Measurements from ENCODE around the gene CAMTA1. TPM values are rescaled to one million over a fixed set of nuclear protein-coding genes. Genes with fewer than 3 reads are reported as not detected.

CAMTA1 gene
- total RNA-seq, 1 donor from 2014 or later: 47.9 TPM

DNA sequence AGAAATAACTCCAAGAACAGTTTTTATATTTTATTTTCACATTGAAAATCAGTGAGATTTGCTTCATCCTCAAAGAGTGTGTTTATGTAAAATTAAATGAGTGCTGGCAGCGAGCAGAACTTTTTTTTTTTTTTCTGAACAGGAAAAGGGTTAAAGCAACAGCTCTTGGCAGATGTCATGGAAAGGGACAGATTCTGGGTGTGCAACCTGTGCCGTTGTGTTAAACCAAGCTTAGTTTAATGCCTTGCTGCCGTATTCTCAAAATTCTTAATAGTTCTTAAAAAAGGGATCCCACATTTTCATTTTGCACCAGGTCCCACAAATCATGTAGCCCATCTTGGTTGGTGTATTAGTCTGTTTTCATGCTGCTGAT, 758.5 kb downstream of the CAMTA1 start:
- no peak overlapping the region for H3K4me3 ChIP-seq
- no peak for ATAC-seq
- TF ChIP-seq CTCF (IDR thresholded peaks at IDR 0.05): no peak
- intact Hi-C loops (cut with DNase I): no loop called here
- no peaks in the 10 kb centered on the region for H3K9me3 ChIP-seq
- H3K4me1 ChIP-seq: no peaks in the 10 kb centered on the region
- no peak for DNase-seq
- no peaks in the 10 kb centered on the region for H3K36me3 ChIP-seq
- no peaks in the 10 kb centered on the region for H3K27me3 ChIP-seq (ENCODE audit: low read depth)
- no peak overlapping the region for H3K27ac ChIP-seq

GRCh38 chr1:7549277-7550161, 764.3 kb downstream of the CAMTA1 start:
- intact Hi-C loops (cut with DNase I): no loop called here
- Histone ChIP-seq H3K4me1 (peaks cover 36% of the 10 kb centered on the region), H3K36me3 (no peaks in the 10 kb centered on the region), H3K4me3 (no peak overlapping the region), H3K9me3 (no peaks in the 10 kb centered on the region), H3K27me3 (ENCODE audit: low read depth) (no peaks in the 10 kb centered on the region), H3K27ac (peak overlapping the region; percentile 46)
- ATAC-seq (peak; percentile 75 to 77), DNase-seq (peak; percentile 36)
- TF ChIP-seq CTCF (IDR thresholded peaks at IDR 0.05): no peak

DNA sequence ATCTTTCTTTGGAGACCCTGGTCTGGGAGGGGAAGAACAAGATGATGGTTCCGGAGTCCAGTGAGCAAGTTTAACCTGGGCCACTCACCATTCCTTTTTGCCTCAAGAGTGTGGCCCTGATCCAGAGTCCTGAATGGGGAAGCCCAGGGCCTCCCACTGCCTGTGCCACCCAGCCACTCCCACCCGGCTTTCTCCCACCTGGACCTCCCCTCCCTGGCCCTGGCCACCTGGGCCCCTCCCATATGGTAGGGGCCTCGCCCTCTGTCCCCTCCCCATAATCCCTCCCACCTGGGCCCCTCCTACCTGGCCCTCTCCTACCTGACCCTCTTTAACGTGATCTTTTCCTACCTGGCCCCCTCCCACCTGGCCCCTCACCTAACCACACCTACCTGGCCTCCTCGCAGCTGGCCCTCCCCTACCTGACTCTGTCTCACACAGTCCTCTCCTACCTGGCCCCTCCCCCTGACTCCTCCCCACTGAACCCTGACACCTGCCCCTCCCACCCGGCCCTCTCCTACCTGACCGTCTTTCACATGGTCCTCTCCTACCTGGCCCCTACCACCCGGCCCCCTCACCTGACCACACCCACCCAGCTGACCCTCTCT, 765.1 kb downstream of the CAMTA1 start:
- ATAC-seq: peak; percentile 29 to 50
- Histone ChIP-seq H3K27me3 (ENCODE audit: low read depth) (no peaks in the 10 kb centered on the region), H3K36me3 (no peaks in the 10 kb centered on the region), H3K4me1 (peaks cover 36% of the 10 kb centered on the region), H3K9me3 (no peaks in the 10 kb centered on the region), H3K27ac (no peak overlapping the region), H3K4me3 (no peak overlapping the region)
- DNase-seq: peak; percentile 26
- TF ChIP-seq CTCF (IDR thresholded peaks at IDR 0.05): no peak
- intact Hi-C loops (cut with DNase I): no loop called here

DNA sequence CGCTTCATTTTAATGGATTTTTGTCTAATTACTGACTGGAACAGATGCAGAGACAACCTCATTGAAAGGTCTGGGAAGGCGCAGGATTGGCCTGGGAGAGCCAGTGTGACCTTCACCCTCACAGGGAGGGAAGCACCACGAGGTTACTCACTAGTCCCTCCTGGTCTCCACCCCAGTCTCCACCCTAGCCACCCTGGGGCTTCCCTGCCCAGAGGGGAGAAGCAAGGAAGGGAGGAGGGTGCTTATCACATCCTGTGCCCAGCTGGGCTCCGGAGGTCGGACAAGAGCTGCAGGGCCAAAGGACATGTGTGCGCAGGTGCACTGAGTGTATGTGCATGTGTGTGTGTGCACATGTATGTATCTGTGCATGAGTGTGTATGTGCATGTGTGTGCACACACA, 765.7 kb downstream of the CAMTA1 start:
- H3K36me3 ChIP-seq: no peaks in the 10 kb centered on the region
- ATAC-seq (no peak), DNase-seq (peak; percentile 33)
- H3K4me3 ChIP-seq: no peak overlapping the region
- no peaks in the 10 kb centered on the region for H3K9me3 ChIP-seq
- no peak overlapping the region for H3K27ac ChIP-seq
- H3K4me1 ChIP-seq: peaks cover 36% of the 10 kb centered on the region
- intact Hi-C loops (cut with DNase I): no loop called here
- no peaks in the 10 kb centered on the region for H3K27me3 ChIP-seq (ENCODE audit: low read depth)
- TF ChIP-seq CTCF (IDR thresholded peaks at IDR 0.05): no peak

DNA sequence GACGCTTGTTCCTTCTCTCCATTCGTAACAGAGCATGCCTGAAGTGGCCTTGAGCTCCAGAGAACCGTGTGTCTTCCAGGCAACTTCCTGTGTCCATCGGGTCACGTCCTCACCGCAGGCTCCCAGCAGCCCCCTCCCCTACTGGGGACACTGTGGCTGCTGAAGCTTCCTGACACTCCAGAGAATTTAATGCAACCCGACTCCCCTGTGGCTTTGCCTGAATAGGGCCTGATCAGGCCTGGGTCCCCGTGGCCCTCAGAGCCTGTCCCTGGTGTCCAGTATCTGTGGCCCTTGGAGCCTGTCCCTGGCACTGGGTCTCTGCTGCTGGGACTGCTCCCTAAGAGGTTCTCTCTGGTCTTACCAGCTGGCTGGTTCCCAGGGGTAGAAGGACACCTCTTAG, 766.2 kb downstream of the CAMTA1 start:
- TF ChIP-seq CTCF (IDR thresholded peaks at IDR 0.05): no peak
- no peak for ATAC-seq
- H3K27ac ChIP-seq: peak overlapping the region; percentile 18

More for the DNA sequence above, 766.2 kb downstream of the CAMTA1 start:
- intact Hi-C loops (cut with DNase I): no loop called here
- Histone ChIP-seq H3K9me3 (no peaks in the 10 kb centered on the region), H3K27me3 (ENCODE audit: low read depth) (no peaks in the 10 kb centered on the region), H3K36me3 (no peaks in the 10 kb centered on the region), H3K4me1 (peaks cover 36% of the 10 kb centered on the region), H3K4me3 (no peak overlapping the region)
- DNase-seq: peak; percentile 28

Data from lower lobe of right lung (tissue), 2 donors.